Activated effector memory CD4-positive, alpha-beta T cell treated with anti-CD3 and anti-CD28 coated beads, Interleukin-2, amount 50 U/mL, for 16 hours (primary cell): ENCODE data around the gene SLAMF1.
"Not testable (repeated sequence)": the region's sequence is repeated elsewhere in the genome, so short reads cannot be mapped to it uniquely, and the experiment has no call there.

Experiments
- DNase-seq: peaks from one replicate; pipeline ENCODE4 v3.0.0-alpha.2; 2020

The SLAMF1 gene

DNA sequence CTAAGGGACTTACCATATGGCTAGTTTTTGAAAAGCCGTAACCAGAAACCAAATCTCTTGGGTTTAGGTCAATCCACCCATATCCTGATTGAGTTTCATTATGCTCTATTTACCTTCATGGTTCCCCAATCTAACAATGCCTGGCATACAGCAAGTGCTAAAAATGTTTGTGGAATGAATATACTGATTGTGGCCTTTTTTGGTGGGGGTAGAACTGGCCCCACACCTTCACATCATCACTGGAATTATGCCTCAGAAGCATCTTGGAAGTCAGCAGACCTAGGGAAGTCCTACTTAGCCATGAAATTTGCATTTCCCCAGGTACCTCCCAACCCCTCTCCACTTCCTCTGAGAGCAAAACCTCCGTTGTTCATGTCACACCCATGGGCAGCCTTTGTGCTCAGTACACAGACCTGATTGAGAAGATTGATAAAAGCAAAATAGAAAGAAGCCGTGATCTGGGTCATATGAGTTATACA lies 17.8 kb upstream of the SLAMF1 start:
- DNase-seq, result peak; percentile 73

DNA sequence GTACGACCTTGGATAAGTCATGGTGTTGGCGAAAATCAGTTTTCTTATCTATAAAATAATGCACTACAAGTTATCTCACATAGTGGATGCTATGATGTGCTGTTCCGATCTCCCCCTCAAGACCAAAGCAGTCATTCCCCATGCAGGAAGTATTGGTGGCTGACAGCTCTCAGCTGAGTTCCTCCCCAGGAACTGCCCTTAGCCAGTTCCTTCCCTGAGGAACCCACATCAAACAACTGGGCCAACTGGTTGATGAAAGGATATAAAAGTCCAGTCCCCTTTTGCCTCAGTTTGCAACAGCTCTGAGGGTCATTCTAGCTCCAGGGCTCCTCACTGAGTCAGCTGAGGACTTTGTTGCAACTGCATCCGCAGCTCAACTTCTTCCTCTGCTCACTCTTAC lies 16.1 kb upstream of the SLAMF1 start:
- no peak for DNase-seq

DNA sequence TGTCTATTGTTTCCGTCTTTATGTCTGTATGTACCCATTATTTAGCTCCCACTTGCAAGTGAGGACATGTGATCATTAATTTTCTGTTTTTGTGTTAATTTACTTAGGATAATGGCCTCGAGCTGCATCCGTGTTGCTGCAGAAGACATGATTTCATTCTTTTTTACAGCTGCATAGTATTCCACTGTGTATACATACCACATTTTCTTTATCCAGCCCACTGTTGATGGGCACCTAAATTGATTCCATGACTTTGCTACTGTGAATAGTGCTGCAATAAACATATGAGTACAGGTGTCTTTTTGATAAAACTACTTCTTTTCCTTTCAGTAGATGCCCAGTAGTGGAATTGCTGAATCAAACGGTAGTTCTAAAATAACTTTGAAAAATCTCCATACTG lies 12.7 kb upstream of the SLAMF1 start:
- no peak for DNase-seq

DNA sequence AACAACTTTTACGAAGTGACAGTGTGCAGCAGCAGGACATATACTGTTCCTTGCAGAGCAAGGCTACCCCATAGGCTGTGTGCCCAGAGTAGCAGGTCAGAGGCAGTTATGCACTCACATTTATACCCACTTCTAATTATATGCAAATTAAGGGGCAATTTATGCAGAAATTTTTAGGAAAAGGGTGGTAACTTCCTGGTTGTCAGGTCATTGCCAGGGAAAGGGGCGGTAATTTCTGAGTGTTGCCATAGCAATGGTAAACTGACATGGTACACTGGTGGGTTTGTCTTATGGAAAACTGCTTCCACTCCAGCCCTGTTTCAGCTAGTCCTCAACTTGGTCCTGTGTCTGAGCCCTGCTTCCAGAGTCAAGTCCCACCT lies 12.0 kb upstream of the SLAMF1 start:
- no peak for DNase-seq

DNA sequence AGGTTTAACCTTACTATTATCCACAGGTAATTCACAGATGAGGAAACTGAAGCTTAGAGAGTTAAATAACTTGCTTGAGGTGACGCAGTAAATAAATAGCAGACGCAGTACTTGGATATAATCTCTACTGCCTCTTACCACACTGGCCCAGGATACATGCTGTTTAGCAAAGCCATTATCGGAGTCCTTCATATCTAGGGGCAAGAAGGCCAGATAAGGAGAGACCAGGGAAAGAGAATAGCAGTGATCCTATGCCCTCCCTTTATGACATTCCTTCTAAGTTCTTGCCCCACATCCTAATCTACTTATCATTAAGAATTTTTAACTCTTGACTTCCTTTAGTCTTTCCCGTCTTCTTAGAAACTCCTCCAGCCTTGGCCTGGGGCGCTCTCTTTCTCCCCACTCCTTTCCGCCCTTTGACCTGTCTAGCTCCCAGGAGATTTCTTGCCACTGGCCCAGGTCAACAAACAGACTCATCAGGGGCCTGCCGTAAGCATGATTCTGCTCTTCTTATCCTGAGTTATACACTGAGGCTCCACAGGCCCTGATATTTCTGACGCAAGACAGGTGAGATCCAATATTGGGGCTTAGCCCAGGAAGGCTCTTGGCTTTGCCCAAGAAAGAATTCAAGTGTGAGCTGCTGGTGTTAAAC lies 11.4 kb upstream of the SLAMF1 start:
- DNase-seq, result no peak

DNA sequence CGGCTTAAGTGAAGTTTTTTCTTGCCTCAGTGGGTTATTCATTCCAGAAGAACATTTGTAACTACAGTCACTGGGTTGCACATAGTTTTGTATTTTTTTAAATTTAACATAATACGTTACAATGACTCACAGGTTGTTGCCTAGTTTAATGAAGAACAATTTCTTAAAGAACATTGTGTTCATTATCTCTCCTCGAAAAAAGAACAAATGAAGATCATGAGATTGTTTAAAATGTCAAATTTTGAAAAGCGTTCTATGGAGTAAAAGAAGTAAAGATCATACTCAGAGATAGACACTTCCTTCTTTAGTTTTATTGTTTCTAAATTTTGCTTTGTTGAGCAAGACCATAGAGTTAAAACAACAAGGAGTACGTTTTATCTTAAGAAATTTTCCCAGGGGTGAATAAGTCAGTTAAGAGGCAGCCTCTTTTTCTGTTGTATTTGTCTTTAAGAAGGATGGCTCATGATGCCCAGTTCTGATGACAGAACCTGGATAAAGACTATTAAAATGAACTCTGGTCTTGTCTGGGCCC lies 10.5 kb upstream of the SLAMF1 start:
- DNase-seq, result no peak

DNA sequence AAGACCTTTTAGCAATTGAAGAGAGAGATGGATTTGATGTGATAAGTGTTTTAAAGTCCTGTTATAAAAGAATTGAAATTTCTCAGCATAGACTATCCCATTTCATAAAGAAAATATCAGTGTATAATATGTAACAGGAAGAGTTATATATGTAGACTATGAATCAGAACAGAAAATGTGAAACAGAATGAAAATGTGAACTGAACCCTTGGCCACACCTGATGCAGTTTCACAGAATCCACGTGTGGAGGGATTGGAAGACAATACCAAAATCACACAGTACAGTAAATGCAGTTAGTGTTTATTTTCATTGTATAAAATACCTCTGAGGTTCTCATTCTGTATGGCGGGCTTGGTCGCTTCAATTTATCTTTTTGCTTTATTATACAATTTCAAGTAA lies 9.9 kb upstream of the SLAMF1 start:
- no peak for DNase-seq

DNA sequence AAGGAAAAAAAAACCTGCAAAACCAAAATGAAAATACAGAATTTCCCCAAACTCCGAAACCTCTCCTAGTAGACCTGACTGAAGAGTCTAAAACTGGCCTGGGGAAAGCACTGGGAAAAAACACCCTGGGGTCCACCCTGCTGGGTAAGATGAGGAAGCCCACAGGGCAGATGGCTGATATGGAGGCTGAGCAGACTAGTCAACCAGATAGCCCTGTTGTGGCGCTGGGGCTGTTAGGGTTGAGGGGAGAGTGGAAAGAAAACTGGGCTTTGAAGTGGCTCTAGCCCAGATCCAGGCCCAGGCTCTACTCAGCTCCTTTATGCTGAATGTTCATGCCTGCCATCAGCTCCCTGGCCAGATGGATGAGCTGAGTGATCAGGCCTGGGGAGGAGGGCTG lies 6.8 kb upstream of the SLAMF1 start:
- DNase-seq, result no peak

DNA sequence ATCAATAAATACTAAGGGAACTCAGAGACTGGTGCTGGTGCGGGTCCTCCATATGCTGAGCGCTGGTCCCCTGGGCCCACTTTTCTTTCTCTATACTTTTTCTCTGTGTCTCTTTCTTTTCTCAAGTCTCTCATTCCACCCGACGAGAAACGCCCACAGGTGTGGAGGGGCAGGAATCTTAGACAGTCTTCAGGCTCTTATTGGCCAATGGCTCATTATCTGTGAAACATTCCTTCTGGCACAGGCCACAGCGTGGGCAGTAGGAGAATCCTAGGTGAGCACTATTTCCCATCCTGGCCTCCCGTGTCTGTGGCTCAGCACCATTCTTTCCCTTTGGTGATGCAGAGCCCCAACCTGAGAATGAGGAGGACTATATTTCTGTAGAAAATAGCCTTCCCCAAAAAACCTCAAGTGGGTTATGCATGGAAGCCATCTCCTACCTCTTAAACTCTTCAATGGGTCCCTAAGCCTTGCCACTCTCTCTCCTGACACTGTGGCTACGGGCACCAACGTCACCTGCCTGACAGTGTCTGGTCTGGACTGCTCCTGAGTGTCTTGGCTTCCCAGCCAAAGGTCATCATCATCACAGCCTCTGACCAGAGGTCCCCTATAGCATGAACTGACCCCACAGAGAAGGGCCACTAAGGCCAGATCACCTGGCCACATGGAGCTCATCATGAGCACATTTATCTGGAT lies 6.2 kb upstream of the SLAMF1 start:
- DNase-seq, result no peak

DNA sequence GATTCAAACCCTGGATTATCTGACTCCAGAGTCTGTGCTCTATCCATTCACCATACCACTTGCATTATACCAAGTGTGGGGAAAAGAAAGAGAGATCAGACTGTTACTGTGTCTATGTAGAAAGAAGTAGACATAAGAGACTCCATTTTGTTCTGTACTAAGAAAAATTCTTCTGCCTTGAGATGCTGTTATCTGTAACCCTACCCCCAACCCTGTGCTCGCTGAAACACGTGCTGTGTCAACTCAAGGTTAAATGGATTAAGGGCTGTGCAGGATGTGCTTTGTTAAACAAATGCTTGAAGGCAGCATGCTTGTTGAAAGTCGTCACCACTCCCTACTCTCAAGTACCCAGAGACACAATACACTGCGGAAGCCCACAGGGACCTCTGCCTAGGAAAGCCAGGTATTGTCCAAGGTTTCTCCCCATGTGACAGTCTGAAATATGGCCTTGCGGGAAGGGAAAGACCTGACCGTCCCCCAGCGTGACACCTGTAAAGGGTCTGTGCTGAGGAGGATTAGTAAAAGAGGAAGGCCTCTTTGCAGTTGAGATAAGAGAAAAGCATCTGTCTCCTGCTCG lies 5.3 kb upstream of the SLAMF1 start:
- DNase-seq, result not testable (repeated sequence)

DNA sequence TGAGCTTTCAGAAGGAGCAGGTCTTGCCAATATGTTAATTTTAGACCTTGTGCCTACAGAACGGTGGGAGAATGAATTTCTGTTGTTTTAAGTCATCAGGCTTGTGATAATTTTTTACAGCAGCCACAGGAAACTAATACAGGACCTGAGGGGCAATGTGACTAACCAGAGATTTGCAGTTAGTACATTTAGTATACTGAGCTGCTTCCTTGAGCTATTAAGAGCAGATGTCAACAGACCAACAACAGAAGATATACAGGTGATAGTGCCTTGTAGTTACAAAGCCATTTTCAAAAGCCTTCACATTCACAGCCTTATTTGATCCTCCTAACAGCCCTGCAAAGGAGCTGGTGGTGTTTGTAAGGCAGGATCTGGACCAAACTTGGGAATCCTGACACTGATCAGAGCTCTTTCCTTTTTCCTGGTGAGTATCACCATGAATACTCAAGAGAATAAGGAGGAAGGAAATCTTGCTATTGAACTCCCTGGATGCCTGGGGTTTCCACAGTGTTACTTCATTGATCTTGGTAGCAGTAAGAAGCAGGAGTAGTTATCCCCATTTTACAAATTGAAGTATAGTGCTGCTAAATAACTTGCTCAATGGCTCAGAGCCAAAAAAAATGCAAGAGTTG lies 4.7 kb upstream of the SLAMF1 start:
- DNase-seq, result no peak

DNA sequence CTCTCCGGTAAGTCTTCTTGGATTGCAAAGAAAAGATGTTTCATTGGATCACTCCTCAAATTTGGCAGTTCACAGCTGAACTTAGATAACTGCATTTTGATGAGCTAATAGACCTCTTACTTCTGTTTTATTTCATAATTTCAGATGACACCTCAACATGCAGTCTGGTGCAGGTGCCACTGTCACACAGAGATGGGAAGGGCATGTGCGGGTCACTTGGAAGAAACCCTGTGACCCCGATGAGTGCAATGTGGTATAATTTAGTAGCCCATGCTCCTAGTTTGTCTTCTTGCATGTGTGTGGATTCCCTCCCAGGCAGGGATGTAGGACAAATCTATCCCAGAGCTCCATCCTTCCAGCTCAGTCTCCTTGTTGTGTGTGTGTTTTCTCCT lies 481 bp upstream of the SLAMF1 start:
- DNase-seq, result no peak

DNA sequence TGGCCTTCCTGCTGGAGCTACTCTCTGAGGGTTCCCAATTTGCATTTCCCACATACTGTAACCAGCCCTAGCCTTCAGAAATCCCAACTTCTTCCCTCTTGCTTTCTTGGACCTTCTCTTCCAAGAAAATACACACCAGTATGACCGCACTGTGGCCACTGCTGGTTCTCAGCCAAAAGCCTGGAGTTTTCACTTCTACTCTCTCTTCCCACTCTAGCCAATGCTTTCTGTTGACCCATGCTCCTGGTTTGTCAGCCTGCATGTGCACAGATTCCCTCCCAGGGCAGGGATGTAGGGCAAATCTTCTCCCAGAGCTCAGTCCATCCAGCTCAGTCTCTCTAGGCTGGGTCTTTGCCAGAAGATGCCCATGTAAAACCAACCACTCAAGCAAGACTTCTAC lies 664 bp downstream of the SLAMF1 start:
- no peak for DNase-seq

DNA sequence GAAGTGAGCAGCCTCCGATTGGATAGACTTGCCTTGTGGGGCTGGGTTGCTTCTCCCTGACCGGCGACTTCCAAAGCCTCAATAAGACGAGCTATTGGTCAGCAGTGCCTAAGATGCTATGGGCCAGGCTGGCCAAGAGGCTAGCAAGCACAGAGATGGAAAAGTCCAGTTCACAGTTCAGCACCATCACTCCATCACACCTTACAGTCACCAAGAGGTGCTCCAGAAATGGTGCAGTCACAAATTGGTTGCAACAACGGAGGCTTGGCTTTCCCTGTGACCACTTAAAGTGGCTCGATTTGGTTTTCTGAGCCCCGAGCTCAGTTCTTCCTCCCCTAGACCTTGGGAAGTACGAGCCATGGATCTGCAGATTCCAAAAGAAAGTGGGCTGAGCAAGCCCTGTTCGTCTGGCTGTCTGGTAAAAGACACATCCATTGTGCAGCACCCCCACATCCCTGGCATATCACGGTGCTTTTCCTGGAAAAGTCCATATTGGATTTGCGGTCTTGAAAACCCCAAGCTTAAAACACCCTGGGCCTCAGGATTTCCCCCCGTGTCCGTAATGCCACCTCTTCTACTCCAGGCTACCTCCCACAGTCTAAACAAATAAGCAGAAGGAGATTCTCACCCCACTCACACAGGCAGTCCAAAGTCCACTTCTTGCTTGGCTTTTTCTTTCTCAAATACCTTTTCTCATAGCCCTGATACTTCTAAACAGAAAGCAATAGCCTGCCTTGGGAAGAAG lies 1.3 kb downstream of the SLAMF1 start:
- DNase-seq, result no peak

DNA sequence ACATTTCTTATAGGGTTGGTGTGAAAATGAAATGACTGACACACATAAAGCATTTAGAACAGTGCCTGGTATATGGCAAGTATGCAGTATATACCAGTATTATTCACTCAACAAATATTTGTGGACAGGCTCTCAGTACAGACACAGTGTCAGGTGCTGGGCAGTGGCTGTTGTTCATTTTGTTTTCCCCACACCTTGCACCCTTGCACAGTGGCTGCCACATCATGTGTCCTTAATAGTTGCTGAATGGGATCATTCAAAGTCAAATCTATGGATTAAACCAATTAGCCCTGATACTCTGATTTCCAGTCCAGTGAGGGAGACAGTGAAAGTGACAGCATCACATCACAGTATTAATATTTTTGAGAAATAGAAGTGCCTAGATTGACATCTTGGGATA lies 2.4 kb downstream of the SLAMF1 start:
- no peak for DNase-seq

DNA sequence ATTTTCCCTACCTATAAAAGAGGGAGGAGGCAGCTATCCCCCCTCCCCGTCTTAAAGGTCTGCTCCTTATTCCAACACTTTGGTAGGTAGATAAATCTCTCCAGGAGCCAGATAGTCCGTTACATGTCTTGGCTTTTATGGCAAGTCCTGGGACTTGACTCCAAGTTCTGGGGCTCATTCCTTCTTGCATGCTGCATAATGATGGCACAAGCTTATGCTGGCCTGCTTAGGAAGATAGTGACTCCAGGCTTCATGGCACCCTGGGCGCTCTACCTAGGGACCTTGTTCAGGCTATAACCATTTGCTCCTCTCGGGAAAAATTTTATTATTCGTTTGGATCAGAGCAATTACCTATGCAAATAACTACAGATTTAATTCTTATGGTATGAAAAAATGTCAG lies 3.7 kb downstream of the SLAMF1 start:
- no peak for DNase-seq

DNA sequence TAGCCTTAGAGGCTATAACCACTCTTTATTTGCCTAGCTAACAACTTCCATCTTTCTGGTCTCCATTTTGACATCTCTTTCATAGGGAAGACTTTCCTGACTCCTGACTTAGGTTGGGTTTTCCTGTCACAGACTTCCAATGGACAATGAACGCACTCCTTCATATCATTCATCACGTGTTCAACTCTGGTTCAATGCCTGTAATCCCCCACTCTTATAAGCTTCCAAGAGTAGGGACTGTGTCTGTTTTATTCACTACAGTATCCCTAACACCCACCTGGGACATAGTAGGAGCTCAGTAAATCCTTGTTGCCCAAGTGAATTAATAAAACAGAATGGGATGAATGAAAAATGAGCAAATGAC lies 4.6 kb downstream of the SLAMF1 start:
- DNase-seq, result no peak

DNA sequence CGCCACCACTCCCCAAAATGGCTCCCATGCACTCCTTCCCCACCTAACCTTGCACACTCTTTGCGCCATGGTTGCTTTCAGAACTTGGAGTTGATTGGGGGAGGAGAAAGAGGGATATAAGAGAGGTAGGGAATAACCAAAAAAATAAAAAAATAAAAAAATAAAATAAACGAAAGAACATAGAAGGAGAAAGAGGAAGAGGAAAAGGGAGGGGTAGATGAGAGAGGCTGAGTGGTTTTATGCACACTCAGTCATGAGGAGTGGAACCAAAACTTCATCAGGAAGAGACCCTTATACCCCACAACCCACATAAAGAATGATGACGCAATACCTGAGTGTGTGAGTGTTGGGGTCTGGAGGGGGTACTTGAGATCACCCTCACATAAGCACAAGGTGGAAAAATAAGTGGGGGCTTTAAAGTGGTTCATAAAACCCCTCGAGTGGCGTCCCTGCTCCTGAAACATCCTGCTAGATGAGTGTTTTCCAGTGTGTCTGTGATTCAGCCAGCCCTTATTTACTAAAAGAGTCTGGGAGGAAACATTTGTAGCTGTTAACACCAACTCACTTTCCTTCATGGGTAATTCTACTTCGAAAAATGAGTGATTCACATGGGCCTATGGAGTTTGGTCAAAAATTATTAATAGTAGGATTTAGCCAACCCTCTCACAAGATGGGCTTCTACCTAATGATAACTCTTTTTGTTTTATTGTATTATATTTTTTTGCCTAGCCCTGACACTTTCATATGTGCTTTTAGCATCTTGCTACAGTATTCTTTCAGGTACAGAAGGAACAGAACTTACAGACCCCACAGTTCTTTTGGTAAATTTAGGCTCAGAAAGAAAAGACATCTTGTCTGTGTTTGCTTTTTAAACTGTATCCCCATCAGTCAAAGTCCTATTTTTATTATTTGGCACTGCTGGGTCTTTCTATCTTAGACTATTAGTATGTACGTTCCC lies 5.2 kb downstream of the SLAMF1 start:
- peak; percentile 72 for DNase-seq

DNA sequence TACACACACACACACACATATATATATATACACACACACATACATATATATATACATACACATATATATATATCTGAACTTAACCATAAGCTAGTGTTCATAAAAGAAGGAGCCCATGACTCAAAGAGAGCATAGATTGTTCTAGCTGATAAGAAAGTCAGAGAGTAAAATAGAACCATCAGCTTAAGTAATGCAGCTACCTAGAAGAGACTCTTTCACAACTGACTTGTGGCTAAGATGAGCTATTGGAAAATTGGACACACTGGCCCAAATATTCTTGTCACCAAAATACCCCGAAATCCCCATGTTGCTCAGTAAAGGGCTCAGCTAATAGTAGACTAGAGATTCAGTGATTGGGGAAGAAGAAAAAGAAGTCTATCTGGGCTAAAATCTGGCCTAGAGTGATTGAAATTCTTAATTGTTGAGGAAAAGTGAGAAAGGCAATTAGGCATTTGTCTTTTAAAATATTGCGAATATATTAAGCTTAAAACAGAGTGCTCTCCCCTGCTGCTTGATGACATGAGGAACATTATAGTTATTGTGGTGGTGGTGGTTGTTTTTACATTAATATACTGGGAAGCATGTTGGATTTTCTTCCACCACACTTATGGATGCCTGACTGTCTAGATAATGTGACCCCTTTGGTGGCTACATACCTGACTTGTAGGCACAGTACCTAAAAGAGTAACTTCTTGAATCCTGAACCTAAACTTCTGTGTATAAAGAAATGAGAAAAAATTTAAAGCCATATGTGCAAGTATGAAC lies 6.3 kb downstream of the SLAMF1 start:
- DNase-seq, result no peak

DNA sequence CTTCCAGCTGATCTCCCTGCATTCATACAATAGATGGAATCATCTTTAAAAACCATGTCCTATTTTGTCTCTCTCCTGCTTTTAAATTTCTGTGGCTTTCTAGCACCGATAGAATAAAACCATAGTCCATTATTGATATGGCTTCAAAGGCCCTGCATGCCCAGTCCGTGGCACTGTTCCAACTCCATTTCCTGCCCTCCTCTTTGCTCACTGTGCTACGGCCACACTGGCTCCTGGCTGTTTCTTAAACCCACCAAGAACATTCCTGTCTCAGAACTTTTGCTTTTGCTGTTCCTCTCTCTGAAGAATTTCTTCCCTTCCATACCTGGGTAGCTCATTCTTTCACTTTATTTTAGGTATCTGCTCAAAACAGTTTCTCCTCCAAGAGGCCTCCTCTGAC lies 7.2 kb downstream of the SLAMF1 start:
- no peak for DNase-seq

DNA sequence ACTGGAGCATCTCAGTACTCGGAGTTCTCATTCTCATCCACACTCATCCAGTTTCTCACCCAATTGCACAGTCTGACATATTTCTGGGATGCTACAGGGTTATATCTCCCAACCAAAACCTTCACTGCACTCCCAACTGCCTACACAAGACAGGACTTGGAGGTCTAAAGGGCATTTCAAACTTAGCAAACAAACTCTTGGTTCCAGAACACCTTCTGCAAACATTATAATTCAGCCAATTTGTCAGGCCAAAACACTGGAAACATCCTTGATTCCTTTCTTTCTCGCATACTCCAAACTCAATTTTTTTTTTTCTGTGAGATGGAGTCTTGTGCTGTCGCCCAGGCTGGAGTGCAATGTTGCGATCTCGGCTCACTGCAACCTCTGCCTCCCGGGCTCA lies 7.9 kb downstream of the SLAMF1 start:
- DNase-seq, result no peak
